GM18951 (cell line): ENCODE data around the gene SSC4D.
"Not testable (repeated sequence)": the region's sequence is repeated elsewhere in the genome, so short reads cannot be mapped to it uniquely, and the experiment has no call there.

Experiments used
- POLR2A ChIP-seq: IDR thresholded peaks from 4 replicates; pipeline ENCODE4 v1.6.1; 2011; ENCODE audit warnings: mild to moderate bottlenecking; ENCODE audit not compliant: insufficient read length, insufficient read depth; ENCODE audit errors: extremely low read depth
- in situ Hi-C: fragments of 300-500 bp; cut with MboI; formaldehyde crosslinking; loops from one replicate; pipeline ENCODE4 v1.12.0; 2022; ENCODE audit warnings: low sequenced_read_pairs, mixed read lengths, inconsistent platforms; ENCODE audit not compliant: unreplicated experiment

Gene SSC4D

DNA sequence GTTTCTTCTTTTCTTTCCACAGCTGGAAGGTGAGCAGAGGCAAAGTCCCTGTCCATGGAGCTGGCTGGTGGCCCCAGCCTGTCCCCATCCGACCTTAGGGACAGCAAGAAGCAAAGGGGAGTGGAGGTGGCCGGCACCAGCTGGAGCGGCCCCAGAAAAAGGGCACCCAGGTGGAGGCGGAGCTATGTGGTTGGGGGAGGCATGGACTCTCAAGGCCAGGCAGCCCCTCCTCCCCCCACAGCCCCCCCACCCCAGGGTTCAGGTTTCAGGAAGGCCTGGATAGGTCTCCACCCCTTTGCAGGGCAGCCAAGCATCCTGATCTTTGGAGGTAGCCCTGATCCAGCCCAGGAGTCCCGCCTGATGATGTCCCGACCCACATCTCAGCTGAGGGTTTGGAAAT, at the start of gene SSC4D:
SSC4D (minus strand) TSS at position 161 of the 400 bp plus-strand sequence. CDS start 5,258 bp downstream, outside the sequence.
- in situ Hi-C loops, result loop anchor here (25.0 kb wide), 2 partner anchors 103 to 703 kb away; partner anchors contain the start of genes CCDC146 and UPK3B
- TF ChIP-seq POLR2A, result no peak

DNA sequence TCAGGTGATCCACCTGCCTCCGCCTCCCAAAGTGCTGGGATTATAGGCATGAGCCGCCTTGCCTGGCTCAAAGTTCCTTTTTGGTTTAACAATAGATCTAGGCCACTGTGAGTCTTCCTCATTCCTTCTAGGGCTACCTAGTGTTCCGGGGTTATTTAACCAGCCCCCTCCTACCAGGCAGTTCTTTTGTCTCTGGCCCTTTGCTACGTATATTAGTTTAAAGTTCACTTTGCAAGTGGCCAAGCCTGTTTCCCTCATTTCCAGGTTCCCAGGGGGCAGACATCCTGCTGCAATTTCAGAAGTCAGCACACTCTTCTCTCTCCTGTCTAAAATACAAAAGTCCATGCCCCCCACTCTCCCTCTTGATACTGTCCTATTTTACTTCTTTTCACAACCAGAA, 49.0 kb upstream of the SSC4D start:
- in situ Hi-C loops, result not testable (repeated sequence)

DNA sequence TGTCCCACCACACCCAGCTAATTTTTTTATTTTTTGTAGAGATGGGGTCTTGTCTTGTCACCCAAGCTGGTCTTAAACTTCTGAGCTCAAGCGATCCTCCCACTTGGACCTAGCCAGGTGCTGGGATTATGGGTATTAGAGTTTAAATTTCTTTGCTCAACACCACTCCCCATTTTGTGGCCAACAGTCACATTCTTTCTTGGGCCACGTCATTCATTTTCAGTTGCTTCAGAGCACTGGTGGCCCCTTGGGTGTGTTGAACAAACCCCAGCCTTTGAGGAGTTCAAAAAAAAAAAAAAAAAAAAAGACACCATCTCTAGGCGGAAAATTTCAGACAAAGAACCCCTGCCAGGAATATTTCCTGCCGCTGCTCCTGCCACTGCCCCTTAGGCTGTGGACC, 47.5 kb upstream of the SSC4D start:
- in situ Hi-C loops, result not testable (repeated sequence)

DNA sequence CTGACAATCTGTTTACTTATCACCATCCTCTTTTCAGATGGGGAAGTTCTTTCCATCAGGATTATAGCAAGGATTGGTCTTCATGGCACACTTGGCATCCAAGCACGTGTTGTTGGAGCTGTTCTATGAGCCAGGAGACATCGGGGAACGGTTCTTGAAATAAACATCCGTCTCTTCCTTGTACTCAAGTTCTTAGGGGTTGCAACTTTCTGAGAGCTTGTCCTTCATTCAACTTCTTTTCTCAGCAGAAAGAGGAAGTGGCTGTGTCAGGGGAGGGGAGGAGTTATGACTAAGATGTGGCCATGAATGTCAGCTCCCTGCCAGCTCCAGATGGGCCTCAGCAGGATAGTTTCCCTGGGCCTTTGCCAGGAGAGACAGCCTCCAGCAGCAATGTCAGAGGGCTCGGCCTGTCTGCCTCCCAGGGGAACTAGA, 36.1 kb upstream of the SSC4D start:
- in situ Hi-C loops, result loop anchor here (25.0 kb wide), 1 partner anchor 167 kb away; no protein-coding TSS in a partner anchor

DNA sequence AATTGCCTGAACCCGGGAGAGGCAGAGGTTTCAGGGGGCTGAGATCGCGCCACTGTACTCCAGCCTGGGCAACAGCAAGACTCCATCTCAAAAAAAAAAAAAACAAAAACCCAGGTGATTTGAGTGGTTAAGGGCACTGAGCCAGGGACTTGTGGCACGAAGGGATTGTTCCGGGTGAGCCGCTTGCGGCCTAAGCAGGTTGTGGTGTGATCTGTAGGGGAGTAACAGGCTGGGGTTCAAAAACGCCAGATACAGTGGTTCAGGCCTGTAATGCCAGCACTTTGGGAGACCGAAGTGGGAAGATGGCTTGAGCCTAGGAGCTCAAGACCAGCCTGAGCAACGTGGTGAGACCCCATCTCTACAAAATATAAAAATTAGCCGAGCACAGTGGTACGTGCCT, 34.3 kb upstream of the SSC4D start:
- in situ Hi-C loops, result loop anchor here (25.0 kb wide), 1 partner anchor 168 kb away; no protein-coding TSS in a partner anchor

DNA sequence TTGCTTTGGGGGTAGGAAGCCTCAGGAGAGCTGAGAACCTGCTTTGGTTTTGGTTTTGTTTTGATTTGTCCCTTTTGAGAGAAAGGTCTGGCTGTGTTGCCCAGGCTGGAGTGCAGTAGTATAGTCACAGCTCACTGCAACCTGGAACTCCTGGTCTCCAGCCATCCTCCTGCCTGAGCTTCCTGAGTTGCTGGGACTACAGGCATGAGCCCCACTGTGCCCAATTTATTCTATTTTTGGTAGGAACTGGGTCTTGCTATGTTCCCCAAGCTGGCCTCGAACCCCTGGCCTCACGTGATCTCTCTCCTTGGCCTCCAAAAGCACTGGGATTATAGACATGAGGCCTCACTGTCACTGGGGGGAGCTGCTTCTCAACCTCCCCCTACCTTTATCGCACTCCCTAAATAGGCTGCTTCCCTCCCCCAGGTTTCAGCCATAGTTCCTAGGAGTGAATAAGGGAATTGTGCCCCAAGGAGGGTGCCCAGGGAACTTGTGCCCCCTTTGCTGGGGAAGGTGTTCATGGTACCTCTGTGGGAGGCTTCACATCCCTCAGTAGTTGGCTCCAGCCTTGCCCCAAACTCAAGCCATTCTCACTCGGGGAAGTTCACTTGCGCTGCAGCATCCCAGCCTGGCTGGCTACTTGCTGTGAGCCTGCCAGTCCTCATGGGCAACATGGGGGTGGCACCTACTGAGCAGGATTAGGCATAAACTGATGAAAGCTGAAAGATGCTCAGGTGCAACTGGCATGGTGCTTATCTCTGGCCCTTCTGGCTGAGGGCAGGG, 33.4 kb upstream of the SSC4D start:
- in situ Hi-C loops, result loop anchor here (25.0 kb wide), 1 partner anchor 169 kb away; no protein-coding TSS in a partner anchor

DNA sequence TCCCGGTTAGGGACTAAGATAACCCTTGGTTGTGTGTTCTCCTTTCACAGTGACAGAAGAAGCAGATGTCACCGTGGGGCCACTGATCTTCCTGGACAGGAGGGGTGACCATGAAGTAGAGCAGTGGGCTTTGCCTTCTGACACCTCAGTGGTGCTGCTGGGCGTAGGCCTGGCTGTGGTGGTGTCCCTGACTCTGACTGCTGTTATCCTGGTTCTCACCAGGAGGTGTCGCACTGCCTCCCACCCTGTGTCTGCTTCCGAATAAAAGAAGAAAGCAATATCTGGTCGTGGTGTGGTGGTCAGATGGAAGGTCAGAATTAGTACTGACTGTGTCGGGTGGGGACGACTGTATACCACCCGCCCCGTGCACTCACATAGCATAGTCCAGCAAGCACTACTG, 32.3 kb upstream of the SSC4D start:
- in situ Hi-C loops, result loop anchor here (25.0 kb wide), 1 partner anchor 171 kb away; no protein-coding TSS in a partner anchor

DNA sequence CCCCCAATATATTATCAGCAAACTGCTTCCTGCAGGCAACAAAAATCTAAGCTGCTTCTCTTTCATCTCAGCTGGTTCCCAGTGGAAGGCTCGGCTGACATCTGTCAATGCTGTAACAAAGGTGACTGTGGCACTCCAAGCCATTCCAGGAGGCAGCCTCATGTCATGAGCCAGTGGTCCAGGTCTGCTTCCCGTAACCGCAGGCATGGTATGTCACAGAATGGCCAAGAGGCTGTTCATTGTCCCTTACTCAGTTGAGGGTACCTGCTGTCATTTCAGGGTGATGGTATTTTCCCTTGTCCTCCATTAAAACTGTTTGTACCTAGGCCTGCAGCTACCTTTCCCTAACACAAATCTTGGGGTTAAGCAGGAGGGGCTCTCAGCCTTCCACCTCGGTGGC, 30.9 kb upstream of the SSC4D start:
- in situ Hi-C loops, result loop anchor here (25.0 kb wide), 1 partner anchor 172 kb away; no protein-coding TSS in a partner anchor

DNA sequence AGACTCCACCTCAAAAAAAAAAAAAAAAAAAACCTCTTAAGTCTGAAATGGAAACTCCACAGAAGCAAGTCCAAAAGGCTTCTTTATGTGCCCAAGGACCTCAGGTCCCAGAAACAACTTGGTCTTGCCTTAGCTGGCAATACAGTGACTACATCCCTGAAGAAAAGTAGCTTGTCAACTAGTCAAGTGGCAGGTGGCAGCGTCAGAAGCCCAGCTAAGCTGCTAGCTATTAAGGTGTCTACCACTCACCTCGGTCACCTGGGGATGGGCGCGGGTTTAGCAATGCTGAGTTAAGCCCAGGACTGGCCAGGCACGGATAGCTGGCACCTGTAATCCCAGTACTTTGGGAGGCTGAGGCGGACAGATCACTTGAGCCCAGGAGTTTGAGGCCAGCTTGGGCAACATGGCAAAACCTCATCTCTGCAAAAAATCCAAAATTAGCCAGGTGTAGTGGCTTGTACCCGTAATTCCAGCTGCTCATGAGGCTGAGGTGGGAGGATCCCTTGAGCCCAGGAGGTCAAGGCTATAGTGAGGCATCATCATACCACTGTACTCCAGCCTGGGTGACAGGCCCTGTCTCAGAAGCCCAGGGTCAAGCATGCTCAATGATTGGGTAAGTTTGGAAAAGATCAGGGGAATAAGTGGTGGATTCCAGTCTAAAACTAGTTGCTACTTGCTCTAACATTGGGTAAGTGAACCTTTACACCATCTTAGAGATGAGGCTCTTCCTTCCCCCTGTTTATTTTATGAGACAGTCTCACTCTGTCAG, 29.8 kb upstream of the SSC4D start:
- in situ Hi-C loops, result loop anchor here (25.0 kb wide), 1 partner anchor 173 kb away; no protein-coding TSS in a partner anchor

DNA sequence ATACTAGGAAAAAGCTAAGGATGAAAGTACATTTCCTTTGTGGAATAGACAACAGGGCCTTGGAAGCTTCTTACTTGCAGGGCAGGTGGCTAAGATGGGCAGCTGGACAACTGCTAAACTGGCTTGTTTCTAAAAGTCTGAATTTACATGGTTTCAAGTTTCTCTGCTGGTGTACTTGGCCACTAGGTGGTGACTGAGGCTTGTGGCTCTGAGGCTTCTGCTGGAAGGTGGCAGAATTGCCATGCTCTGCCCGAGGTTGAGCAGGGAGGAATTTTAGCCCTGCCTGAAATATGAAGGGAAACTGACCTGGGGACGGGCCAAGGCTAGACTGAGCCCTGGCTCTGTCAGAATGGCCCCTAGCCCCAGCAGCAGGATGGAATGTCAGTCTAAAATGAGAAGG, 28.4 kb upstream of the SSC4D start:
- in situ Hi-C loops, result loop anchor here (25.0 kb wide), 1 partner anchor 174 kb away; no protein-coding TSS in a partner anchor

DNA sequence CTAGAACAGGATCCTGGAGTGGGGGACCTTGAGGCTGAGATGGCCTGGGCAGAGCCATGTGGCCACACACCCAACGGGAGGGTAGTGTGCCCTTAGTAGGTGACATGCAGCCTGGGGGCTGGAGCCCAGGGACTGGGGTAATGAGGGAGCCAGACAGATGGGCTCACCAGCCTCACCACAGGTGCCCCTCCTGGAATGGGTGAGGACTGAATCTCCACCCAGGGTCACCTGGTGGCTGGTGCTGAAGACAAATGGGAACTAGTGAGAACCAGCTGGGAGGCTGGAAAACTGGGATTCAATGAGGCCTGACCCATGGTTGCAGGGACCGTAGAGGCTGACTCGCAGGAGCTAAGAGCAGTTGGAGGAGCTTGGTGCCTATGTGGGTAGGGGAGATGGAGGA, 21.3 kb upstream of the SSC4D start:
- TF ChIP-seq POLR2A, result no peak
- in situ Hi-C loops, result loop anchor here (25.0 kb wide), 1 partner anchor 181 kb away; no protein-coding TSS in a partner anchor

DNA sequence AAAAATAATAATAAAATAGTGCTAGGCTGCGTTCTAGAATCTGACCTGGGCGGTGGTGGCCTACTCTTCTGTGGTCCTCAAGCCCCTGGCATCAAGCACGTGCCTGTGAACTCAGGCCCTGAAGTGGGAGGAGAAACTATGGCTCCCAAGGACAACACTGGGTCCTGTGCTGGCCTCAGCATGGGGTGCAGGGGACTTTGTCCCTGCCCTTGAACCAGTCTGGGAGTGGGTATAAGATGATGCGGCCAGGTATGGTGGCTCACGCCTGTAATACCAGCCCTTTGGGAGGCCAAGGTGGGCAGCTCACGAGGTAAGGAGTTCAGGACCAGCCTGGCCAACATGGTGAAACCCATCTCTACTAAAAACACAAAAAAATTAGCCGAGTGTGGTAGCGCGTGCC, 20.7 kb upstream of the SSC4D start:
- in situ Hi-C loops, result loop anchor here (25.0 kb wide), 1 partner anchor 182 kb away; no protein-coding TSS in a partner anchor
- TF ChIP-seq POLR2A, result no peak

DNA sequence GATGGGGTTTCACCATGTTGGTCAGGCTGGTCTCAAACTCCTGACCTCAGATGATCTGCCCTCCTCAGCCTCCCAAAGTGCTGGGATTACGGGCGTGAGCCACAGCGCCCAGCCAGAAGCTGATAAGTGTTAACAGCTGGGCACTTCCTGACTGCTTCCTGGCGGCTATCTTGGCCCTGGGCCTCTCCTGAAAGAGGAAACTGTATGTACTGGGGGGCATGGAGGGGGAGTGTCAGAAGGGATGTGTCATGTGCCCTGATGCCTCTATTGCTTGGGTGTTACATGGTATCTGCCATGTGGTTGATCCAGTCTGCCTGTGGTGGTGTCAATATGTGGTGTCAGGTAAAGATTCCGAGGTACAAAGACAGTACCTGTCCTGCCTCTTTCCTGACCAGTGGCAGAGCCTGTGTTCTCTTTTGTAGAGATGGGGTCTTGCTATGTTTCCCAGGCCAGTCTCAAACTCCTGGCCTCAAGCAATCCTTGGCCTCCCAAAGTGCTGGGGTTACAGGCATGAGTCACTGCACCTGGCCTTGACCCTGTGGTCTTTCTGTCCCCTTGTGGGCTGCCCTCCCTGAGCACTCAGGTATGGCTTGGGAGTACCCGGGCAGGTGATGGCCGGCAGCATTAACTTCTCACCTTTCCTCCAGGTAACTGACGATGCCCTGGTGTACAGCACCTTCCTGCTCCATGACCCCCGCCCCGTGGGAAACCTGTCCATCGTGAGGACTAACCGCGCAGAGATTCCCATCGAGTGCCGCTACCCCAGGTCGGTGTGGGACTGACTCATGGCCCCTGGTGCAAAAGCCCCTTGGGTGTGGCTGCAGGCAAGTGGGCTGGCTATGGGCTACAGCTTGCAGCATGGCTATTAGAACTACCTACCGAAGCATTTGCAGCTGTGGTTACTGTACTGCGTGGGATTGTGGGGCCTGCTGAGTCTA, 19.6 kb upstream of the SSC4D start:
- in situ Hi-C loops, result loop anchor here (25.0 kb wide), 1 partner anchor 183 kb away; no protein-coding TSS in a partner anchor
- TF ChIP-seq POLR2A, result no peak
